Measurements from ENCODE around the gene KLHL30.

The KLHL30 gene

GRCh38 chr2:238129166-238130010, 9.1 kb upstream of the KLHL30 start:
- DNase-seq: no peak

GRCh38 chr2:238130111-238130695, 8.3 kb upstream of the KLHL30 start:
- Mint-ChIP-seq H3K4me3 (no peak overlapping the region), H3K4me1 (no peaks in the 10 kb centered on the region), H3K36me3 (no peaks in the 10 kb centered on the region), H3K27me3 (no peaks in the 10 kb centered on the region), H3K27ac (no peak overlapping the region), H3K9me3 (no peaks in the 10 kb centered on the region)
- DNase-seq: no peak
- CTCF ChIA-PET: interaction anchor here (1.1 kb wide), 1 partner anchor 21 kb away, joined by 3 read pairs; no protein-coding TSS in a partner anchor

More at GRCh38 chr2:238129166-238130010, 9.1 kb upstream of the KLHL30 start:
- Mint-ChIP-seq H3K4me1 (no peaks in the 10 kb centered on the region), H3K27me3 (no peaks in the 10 kb centered on the region), H3K4me3 (no peak overlapping the region), H3K9me3 (no peaks in the 10 kb centered on the region), H3K36me3 (no peaks in the 10 kb centered on the region), H3K27ac (no peak overlapping the region)
- CTCF ChIA-PET: interaction anchor here (1.1 kb wide), 1 partner anchor 20 kb away, joined by 3 read pairs; no protein-coding TSS in a partner anchor

GRCh38 chr2:238130696-238131628, 7.5 kb upstream of the KLHL30 start:
- DNase-seq: no peak
- Mint-ChIP-seq H3K27me3 (no peaks in the 10 kb centered on the region), H3K4me1 (no peaks in the 10 kb centered on the region), H3K36me3 (no peaks in the 10 kb centered on the region), H3K9me3 (no peaks in the 10 kb centered on the region), H3K27ac (no peak overlapping the region), H3K4me3 (no peak overlapping the region)
- CTCF ChIA-PET: interaction anchor here (0.8 to 1.1 kb wide), 2 partner anchors 22 to 1019 kb away, joined by 3 read pairs; no protein-coding TSS in a partner anchor

- no peak overlapping the region for H3K27ac Mint-ChIP-seq
- H3K9me3 Mint-ChIP-seq: no peaks in the 10 kb centered on the region
- H3K4me1 Mint-ChIP-seq: no peaks in the 10 kb centered on the region
- CTCF ChIA-PET: interaction anchor here (0.8 kb wide), 1 partner anchor 1020 kb away, joined by 3 read pairs; no protein-coding TSS in a partner anchor
- H3K27me3 Mint-ChIP-seq: no peaks in the 10 kb centered on the region
- H3K36me3 Mint-ChIP-seq: no peaks in the 10 kb centered on the region
- H3K4me3 Mint-ChIP-seq: no peak overlapping the region
- DNase-seq: no peak
Observed at GRCh38 chr2:238131761-238132462, 6.6 kb upstream of the KLHL30 start.

GRCh38 chr2:238132463-238133450, 5.7 kb upstream of the KLHL30 start:
- Mint-ChIP-seq H3K27me3 (no peaks in the 10 kb centered on the region), H3K36me3 (no peaks in the 10 kb centered on the region), H3K27ac (no peak overlapping the region), H3K4me1 (no peaks in the 10 kb centered on the region), H3K9me3 (no peaks in the 10 kb centered on the region), H3K4me3 (no peak overlapping the region)
- DNase-seq: no peak
- CTCF ChIA-PET: interaction anchor here (2.8 kb wide), 1 partner anchor 165 kb away, joined by 8 read pairs; no protein-coding TSS in a partner anchor

- CTCF ChIA-PET: interaction anchor here (2.8 kb wide), 1 partner anchor 166 kb away, joined by 8 read pairs; no protein-coding TSS in a partner anchor
- no peak for DNase-seq
- H3K27me3 Mint-ChIP-seq: no peaks in the 10 kb centered on the region
- H3K4me1 Mint-ChIP-seq: no peaks in the 10 kb centered on the region
- H3K27ac Mint-ChIP-seq: no peak overlapping the region
- no peak overlapping the region for H3K4me3 Mint-ChIP-seq
- H3K9me3 Mint-ChIP-seq: no peaks in the 10 kb centered on the region
- H3K36me3 Mint-ChIP-seq: no peaks in the 10 kb centered on the region
Observed at GRCh38 chr2:238133499-238134392, 4.7 kb upstream of the KLHL30 start.

- Mint-ChIP-seq H3K36me3 (no peaks in the 10 kb centered on the region), H3K9me3 (no peaks in the 10 kb centered on the region), H3K27me3 (no peaks in the 10 kb centered on the region), H3K4me1 (no peaks in the 10 kb centered on the region), H3K4me3 (no peak overlapping the region), H3K27ac (no peak overlapping the region)
- no peak for DNase-seq
- CTCF ChIA-PET: interaction anchor here (2.8 kb wide), 1 partner anchor 166 kb away, joined by 8 read pairs; no protein-coding TSS in a partner anchor
Observed at GRCh38 chr2:238134393-238134785, 4.1 kb upstream of the KLHL30 start.

GRCh38 chr2:238135601-238136150, 2.8 kb upstream of the KLHL30 start:
- Mint-ChIP-seq H3K4me1 (no peaks in the 10 kb centered on the region), H3K27me3 (no peaks in the 10 kb centered on the region), H3K27ac (no peak overlapping the region), H3K9me3 (no peaks in the 10 kb centered on the region), H3K4me3 (no peak overlapping the region), H3K36me3 (no peaks in the 10 kb centered on the region)
- CTCF ChIA-PET: interaction anchor here (2.8 kb wide), 1 partner anchor 167 kb away, joined by 8 read pairs; no protein-coding TSS in a partner anchor
- DNase-seq: no peak

GRCh38 chr2:238136820-238137537, 1.5 kb upstream of the KLHL30 start:
- H3K9me3 Mint-ChIP-seq: no peaks in the 10 kb centered on the region
- H3K4me1 Mint-ChIP-seq: peaks cover 5% of the 10 kb centered on the region
- CTCF ChIA-PET: interaction anchor here (1.0 to 2.2 kb wide), 4 partner anchors 10 to 217 kb away, joined by 3 to 4 read pairs (median 3); no protein-coding TSS in a partner anchor
- H3K27ac Mint-ChIP-seq: no peak overlapping the region
- DNase-seq: no peak
- no peaks in the 10 kb centered on the region for H3K36me3 Mint-ChIP-seq
- no peaks in the 10 kb centered on the region for H3K27me3 Mint-ChIP-seq
- H3K4me3 Mint-ChIP-seq: no peak overlapping the region

- DNase-seq: no peak
- peaks cover 5% of the 10 kb centered on the region for H3K4me1 Mint-ChIP-seq
- H3K27me3 Mint-ChIP-seq: no peaks in the 10 kb centered on the region
- no peaks in the 10 kb centered on the region for H3K36me3 Mint-ChIP-seq
- CTCF ChIA-PET: interaction anchor here (1.0 to 2.2 kb wide), 4 partner anchors 11 to 218 kb away, joined by 3 to 4 read pairs (median 3); no protein-coding TSS in a partner anchor
- no peak overlapping the region for H3K27ac Mint-ChIP-seq
- no peaks in the 10 kb centered on the region for H3K9me3 Mint-ChIP-seq
- H3K4me3 Mint-ChIP-seq: no peak overlapping the region
Observed at GRCh38 chr2:238137885-238138284, 583 bp upstream of the KLHL30 start.

Measured in activated naive CD4-positive, alpha-beta T cell treated with anti-CD3 and anti-CD28 coated beads, Interleukin-2, amount 10 ng/mL, durations not matched to agents 7 days and 5 days (primary cell).